ENCODE measurements around the gene NR1H4.
"Not testable (repeated sequence)": the region's sequence is repeated elsewhere in the genome, so short reads cannot be mapped to it uniquely, and the experiment has no call there.

NR1H4 gene

GRCh38 chr12:100499416-100499815 is 25.8 kb downstream of the NR1H4 start:
- no peak for TF ChIP-seq CTCF (IDR thresholded peaks at IDR 0.05; ENCODE audit: low read depth, low read length)
- H3K4me3 ChIP-seq (replicated peaks in 1 of 2; ENCODE audit: low read depth in 2 of 2, low read length in 2 of 2): no peak overlapping the region
- DNase-seq (ENCODE audit: low read depth in 2 of 2): no peak

GRCh38 chr12:100502718-100503117 is 29.1 kb downstream of the NR1H4 start:
- H3K4me3 ChIP-seq (replicated peaks in 1 of 2; ENCODE audit: low read depth in 2 of 2, low read length in 2 of 2); DNase-seq (ENCODE audit: low read depth in 2 of 2): not testable (repeated sequence)

GRCh38 chr12:100503228-100503628 is 29.6 kb downstream of the NR1H4 start:
- H3K4me3 ChIP-seq (replicated peaks in 1 of 2; ENCODE audit: low read depth in 2 of 2, low read length in 2 of 2): no peak overlapping the region
- no peak for TF ChIP-seq CTCF (IDR thresholded peaks at IDR 0.05; ENCODE audit: low read depth, low read length)
- DNase-seq (ENCODE audit: low read depth in 2 of 2): no peak

- H3K4me3 ChIP-seq (replicated peaks in 1 of 2; ENCODE audit: low read depth in 2 of 2, low read length in 2 of 2): no peak overlapping the region
- TF ChIP-seq CTCF (IDR thresholded peaks at IDR 0.05; ENCODE audit: low read depth, low read length): no peak
- no peak for DNase-seq (ENCODE audit: low read depth in 2 of 2)
Measured at GRCh38 chr12:100504804-100505203, 31.1 kb downstream of the NR1H4 start.

- DNase-seq (ENCODE audit: low read depth in 2 of 2): no peak
- H3K4me3 ChIP-seq (replicated peaks in 1 of 2; ENCODE audit: low read depth in 2 of 2, low read length in 2 of 2): no peak overlapping the region
- TF ChIP-seq CTCF (IDR thresholded peaks at IDR 0.05; ENCODE audit: low read depth, low read length): no peak
Measured at GRCh38 chr12:100508751-100509150, 35.1 kb downstream of the NR1H4 start.

GRCh38 chr12:100512692-100513091 is 39.0 kb downstream of the NR1H4 start:
- TF ChIP-seq CTCF (IDR thresholded peaks at IDR 0.05; ENCODE audit: low read depth, low read length): no peak
- DNase-seq (ENCODE audit: low read depth in 2 of 2): no peak
- no peak overlapping the region for H3K4me3 ChIP-seq (replicated peaks in 1 of 2; ENCODE audit: low read depth in 2 of 2, low read length in 2 of 2)

- H3K4me3 ChIP-seq (replicated peaks in 1 of 2; ENCODE audit: low read depth in 2 of 2, low read length in 2 of 2): no peak overlapping the region
- no peak for TF ChIP-seq CTCF (IDR thresholded peaks at IDR 0.05; ENCODE audit: low read depth, low read length)
- no peak for DNase-seq (ENCODE audit: low read depth in 2 of 2)
Measured at GRCh38 chr12:100515968-100516367, 42.3 kb downstream of the NR1H4 start.
